GM18505 (cell line): ENCODE results near the gene IVD.

Source experiments
- ATAC-seq: cut with Tn5 transposase; IDR thresholded peaks from one replicate; pipeline ENCODE4 v1.9.1; 2021; ENCODE audit not compliant: unreplicated experiment
- POLR2A ChIP-seq: IDR thresholded peaks from 4 replicates; pipeline ENCODE4 v1.6.1; 2011; ENCODE audit warnings: borderline replicate concordance; ENCODE audit not compliant: insufficient read depth, insufficient read length; ENCODE audit errors: extremely low read depth

Gene IVD

DNA sequence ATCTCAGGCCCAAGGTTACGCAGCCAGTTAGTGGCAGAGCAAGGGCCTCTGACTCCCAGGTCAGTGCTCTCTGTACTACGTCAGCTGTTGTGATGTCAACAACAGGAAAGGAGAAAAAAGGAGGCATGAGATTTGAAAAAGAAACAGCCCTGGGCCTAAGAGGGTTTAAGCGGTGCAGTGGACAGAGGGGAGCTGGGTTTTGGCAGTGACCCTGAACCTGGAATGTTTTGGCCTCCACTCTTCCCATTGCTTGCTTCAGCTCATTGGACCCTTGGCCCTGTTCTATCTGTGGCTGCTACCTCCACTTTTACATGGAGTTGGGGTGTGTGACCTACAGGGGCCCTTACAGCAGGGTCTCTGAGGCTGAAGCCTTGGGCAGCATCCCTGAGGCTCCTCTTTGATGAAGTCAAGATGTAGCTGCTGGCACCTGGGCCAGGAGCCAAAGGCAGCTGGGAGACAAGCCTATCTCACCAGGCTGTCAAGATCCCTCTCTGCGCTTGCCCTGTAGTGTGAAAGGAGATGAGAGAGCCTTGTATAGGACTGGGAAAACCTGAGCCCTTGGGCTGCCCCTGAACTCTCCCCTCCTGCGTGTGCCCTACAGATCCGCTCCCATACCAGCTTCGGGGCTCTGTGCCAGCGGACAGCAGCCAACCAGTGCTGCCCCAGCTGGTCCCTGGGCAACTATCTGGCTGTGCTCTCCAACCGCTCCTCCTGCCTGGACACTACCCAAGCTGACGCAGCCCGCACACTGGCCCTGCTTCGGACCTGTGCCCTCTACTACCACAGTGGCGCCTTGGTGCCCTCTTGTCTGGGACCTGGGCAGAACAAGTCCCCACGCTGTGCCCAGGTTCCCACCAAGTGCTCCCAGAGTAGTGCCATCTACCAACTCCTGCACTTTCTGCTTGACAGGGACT, 38.9 kb upstream of the IVD start:
- no peak for ATAC-seq
- no peak for TF ChIP-seq POLR2A

- no peak for TF ChIP-seq POLR2A
- ATAC-seq, result no peak
Measured at GRCh38 chr15:40367371-40367685, 38.3 kb upstream of the IVD start.

- TF ChIP-seq POLR2A, result no peak
- peak; percentile 78 for ATAC-seq
Measured at GRCh38 chr15:40367686-40368611, 37.6 kb upstream of the IVD start.

DNA sequence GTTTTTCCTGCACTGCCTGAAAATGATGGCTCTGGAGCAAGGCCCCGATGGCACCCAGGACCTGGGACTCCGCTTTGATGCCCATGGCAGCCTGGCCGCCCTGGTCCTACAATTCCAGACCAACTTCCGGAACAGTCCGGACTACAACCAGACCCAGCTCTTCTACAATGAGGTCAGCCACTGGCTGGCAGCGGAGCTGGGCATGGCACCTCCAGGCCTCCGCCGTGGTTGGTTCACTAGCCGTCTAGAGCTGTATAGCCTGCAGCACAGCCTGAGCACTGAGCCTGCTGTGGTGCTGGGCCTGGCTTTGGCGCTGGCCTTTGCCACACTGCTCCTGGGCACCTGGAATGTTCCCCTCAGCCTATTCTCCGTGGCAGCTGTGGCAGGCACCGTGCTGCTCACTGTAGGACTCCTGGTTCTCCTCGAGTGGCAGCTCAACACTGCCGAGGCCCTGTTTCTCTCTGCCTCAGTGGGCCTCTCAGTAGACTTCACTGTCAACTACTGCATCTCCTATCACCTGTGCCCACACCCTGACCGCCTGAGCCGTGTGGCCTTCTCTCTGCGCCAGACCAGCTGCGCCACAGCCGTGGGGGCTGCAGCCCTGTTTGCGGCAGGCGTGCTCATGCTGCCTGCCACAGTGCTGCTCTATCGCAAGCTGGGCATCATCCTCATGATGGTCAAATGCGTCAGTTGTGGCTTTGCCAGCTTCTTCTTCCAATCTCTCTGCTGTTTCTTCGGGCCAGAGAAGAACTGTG, 36.7 kb upstream of the IVD start:
- TF ChIP-seq POLR2A, result no peak
- ATAC-seq, result no peak

DNA sequence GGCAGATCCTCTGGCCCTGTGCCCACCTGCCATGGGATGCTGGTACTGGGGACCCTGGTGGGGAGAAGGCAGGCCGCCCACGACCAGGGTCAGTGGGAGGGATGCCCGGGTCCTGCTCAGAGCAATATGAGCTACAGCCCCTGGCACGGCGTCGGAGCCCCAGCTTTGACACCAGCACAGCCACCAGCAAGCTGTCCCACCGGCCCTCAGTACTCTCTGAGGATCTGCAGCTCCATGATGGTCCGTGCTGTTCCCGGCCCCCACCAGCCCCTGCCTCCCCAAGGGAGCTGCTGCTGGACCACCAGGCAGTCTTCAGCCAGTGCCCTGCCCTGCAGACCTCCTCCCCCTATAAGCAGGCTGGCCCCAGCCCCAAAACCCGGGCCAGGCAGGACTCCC, 36.1 kb upstream of the IVD start:
- ATAC-seq, result no peak
- no peak for TF ChIP-seq POLR2A

- TF ChIP-seq POLR2A, result no peak
- ATAC-seq, result no peak
Measured at GRCh38 chr15:40369971-40370370, 35.6 kb upstream of the IVD start.

DNA sequence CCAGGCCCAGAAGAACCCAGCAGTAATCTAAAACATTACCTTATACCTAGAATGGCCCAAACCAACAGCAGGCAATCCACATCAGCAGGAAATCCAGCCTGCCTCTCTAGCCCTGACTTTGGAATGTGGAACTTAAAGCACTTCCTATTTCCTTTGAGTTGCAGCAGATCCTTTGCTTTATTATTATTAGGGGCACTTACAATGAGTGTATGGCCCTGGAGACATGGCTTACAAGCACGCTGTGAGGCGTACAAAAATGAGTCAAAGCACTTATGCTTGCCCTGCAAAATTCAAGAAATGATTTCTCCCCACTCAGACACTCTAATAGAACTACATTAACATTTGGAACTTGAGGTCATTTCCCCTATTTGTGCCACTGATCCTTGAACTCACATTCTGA, 32.6 kb upstream of the IVD start:
- no peak for ATAC-seq
- TF ChIP-seq POLR2A, result no peak

DNA sequence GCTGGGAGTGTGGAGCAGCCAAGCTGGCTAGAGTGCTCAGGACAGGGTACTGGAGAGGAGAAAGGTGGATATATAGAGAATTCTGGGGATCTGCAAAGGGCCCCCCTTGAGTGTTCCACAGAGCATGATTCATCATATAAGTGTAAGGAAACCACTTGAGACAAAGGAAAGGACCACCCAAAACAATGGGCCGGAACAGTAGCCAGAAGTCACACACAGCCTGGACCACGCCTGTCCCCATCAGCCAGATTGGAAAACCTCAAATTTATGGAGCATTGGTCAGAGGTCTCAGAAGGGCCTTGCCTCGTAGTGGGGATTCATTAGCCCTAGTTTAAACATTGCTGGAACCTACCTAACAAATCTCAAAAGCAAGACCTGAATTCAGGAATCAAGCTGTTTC, 28.0 kb upstream of the IVD start:
- no peak for ATAC-seq
- TF ChIP-seq POLR2A, result no peak

GRCh38 chr15:40379374-40379773, 26.2 kb upstream of the IVD start:
- ATAC-seq, result no peak
- TF ChIP-seq POLR2A, result no peak

DNA sequence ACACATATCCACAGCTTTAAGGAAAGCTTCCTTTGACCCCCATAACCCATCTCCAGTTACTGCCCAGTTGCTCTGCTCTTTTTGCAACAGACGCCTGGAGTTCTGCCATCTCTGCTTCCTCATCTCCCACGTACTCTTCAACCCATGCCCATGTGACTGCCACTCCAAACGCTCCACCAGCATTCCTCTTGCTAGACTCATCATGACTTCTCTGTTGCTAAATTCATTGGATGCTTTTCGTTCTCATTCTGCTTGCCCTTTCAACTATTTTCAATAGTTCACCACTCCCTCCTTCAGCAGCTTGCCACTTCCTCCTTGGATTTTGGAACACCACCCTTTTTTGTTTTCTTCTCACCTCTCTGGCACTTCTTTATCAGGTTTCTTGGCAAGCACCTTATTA, 25.7 kb upstream of the IVD start:
- no peak for TF ChIP-seq POLR2A
- no peak for ATAC-seq

- ATAC-seq, result no peak
- no peak for TF ChIP-seq POLR2A
Measured at GRCh38 chr15:40380636-40381035, 25.0 kb upstream of the IVD start.

DNA sequence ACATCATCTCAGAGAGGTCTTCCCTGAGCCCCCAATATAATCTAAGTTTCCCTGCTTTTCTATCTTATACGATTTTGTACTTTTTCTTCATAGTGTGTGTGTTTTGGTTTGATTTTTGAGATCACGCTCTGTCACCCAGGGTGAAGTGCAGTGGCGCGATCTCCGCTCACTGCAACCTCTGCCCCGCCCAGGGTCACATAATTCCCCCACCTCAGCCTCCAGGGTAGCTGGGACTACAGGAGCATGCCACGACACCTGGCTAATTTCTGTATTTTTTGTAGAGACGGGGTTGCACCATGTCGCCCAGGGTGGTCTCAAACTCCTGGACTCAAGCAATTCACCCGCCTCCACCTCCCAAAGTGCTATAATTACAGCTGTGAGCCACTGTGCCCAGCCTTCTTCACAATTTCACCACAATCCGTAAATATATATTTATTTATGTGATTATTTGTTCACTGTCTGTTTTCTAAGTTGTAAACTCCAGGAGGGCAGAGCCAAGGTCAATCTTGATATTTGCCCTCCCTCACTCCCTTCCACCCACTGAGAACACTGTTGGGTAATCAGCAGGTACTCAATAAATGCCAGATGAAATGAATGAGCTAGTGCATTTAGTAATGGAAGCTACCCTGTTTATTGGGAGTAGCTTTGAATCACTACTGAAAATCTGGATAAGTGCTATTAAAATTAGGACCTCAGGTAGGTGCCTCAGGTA, 23.6 kb upstream of the IVD start:
- no peak for TF ChIP-seq POLR2A
- ATAC-seq, result no peak
